Glutamatergic neuron (in vitro differentiated cells): ENCODE results near the gene TPRG1. TPM values are rescaled to one million over a fixed set of nuclear protein-coding genes. Genes with fewer than 3 reads are reported as not detected.

Experiments used
- DNase-seq: peaks from one replicate; pipeline ENCODE4 v3.0.0; 2022
- H3K27ac Mint-ChIP-seq: one replicate; pipeline ENCODE4 v1.8.0; 2020; ENCODE audit warnings: mild to moderate bottlenecking, mixed read lengths, inconsistent platforms; ENCODE audit not compliant: unreplicated experiment
- H3K27me3 Mint-ChIP-seq: one replicate; pipeline ENCODE4 v1.8.0; 2020; ENCODE audit warnings: mild to moderate bottlenecking, moderate library complexity, mixed read lengths, inconsistent platforms; ENCODE audit not compliant: unreplicated experiment
- H3K36me3 Mint-ChIP-seq: one replicate; pipeline ENCODE4 v1.8.0; 2020; ENCODE audit warnings: mild to moderate bottlenecking, mixed read lengths, inconsistent platforms; ENCODE audit not compliant: unreplicated experiment
- H3K4me1 Mint-ChIP-seq: one replicate; pipeline ENCODE4 v1.8.0; 2020; ENCODE audit warnings: mild to moderate bottlenecking, low read depth, mixed read lengths, inconsistent platforms; ENCODE audit not compliant: unreplicated experiment
- H3K4me3 Mint-ChIP-seq: one replicate; pipeline ENCODE4 v1.8.0; 2020; ENCODE audit warnings: mild to moderate bottlenecking, mixed read lengths, inconsistent platforms; ENCODE audit not compliant: unreplicated experiment
- H3K9me3 Mint-ChIP-seq: one replicate; pipeline ENCODE4 v1.8.0; 2020; ENCODE audit warnings: mild to moderate bottlenecking, moderate library complexity, mixed read lengths, inconsistent platforms; ENCODE audit not compliant: unreplicated experiment
- CTCF ChIP-seq: fragments of 200-600 bp; sonication (generic); IDR thresholded peaks from one replicate; pipeline ENCODE4 v1.5.0; 2021; ENCODE audit not compliant: partially characterized antibody, unreplicated experiment
- total RNA-seq: library from RNA; stranded (reverse); fragmentation: NEBNext Ultra II Directional; extraction: Animal tissue kit (Norgen Biotek cat#: 25700); gene quantifications from one replicate; pipeline ENCODE4 v1.2.1, GENCODE V29; 2021; ENCODE audit not compliant: unreplicated experiment

The TPRG1 gene
- total RNA-seq, 1 donor from 2014 or later: 1.3 TPM

- Mint-ChIP-seq H3K9me3 (no peaks in the 10 kb centered on the region), H3K27ac (no peak overlapping the region), H3K4me1 (no peaks in the 10 kb centered on the region)
These were observed 182.5 kb downstream of the TPRG1 start for GRCh38 chr3:189353988-189354889.

GRCh38 chr3:189355115-189355480 is 183.3 kb downstream of the TPRG1 start:
- DNase-seq: no peak
- Mint-ChIP-seq H3K4me3 (no peak overlapping the region), H3K36me3 (no peaks in the 10 kb centered on the region), H3K27ac (no peak overlapping the region), H3K4me1 (no peaks in the 10 kb centered on the region), H3K9me3 (no peaks in the 10 kb centered on the region), H3K27me3 (peaks cover 2% of the 10 kb centered on the region)
- no peak for TF ChIP-seq CTCF

More at GRCh38 chr3:189353988-189354889, 182.5 kb downstream of the TPRG1 start:
- peaks cover 2% of the 10 kb centered on the region for H3K27me3 Mint-ChIP-seq
- TF ChIP-seq CTCF: no peak
- no peak for DNase-seq
- no peaks in the 10 kb centered on the region for H3K36me3 Mint-ChIP-seq
- no peak overlapping the region for H3K4me3 Mint-ChIP-seq

- Mint-ChIP-seq H3K4me1 (no peaks in the 10 kb centered on the region), H3K4me3 (no peak overlapping the region), H3K27ac (no peak overlapping the region), H3K9me3 (no peaks in the 10 kb centered on the region), H3K36me3 (no peaks in the 10 kb centered on the region), H3K27me3 (peaks cover 2% of the 10 kb centered on the region)
- no peak for DNase-seq
- no peak for TF ChIP-seq CTCF
These were observed 183.9 kb downstream of the TPRG1 start for GRCh38 chr3:189355481-189356201.

GRCh38 chr3:189360291-189360690 is 188.5 kb downstream of the TPRG1 start:
- no peak overlapping the region for H3K4me3 Mint-ChIP-seq
- no peaks in the 10 kb centered on the region for H3K36me3 Mint-ChIP-seq
- H3K9me3 Mint-ChIP-seq: no peaks in the 10 kb centered on the region
- TF ChIP-seq CTCF: no peak
- H3K27ac Mint-ChIP-seq: no peak overlapping the region
- peaks cover 12% of the 10 kb centered on the region for H3K4me1 Mint-ChIP-seq
- DNase-seq: no peak
- peaks cover 2% of the 10 kb centered on the region for H3K27me3 Mint-ChIP-seq
